Neural cell (in vitro differentiated cells): ENCODE results near the gene DENND5B. TPM values are rescaled to one million over a fixed set of nuclear protein-coding genes. Genes with fewer than 3 reads are reported as not detected.

Source experiments
- H2AFZ ChIP-seq: fragments of 200-600, 300-800 bp; sonication (generic), shearing (Covaris generic); 2 replicates; pipeline ENCODE4 v1.6.0; 2014; ENCODE audit warnings: low read depth, mild to moderate bottlenecking, antibody characterized with exemption, low read length, moderate library complexity
- H3F3A ChIP-seq: fragments of 200-600 bp; shearing (Covaris generic); 2 replicates; pipeline ENCODE4 v1.6.1; 2016; ENCODE audit warnings: mild to moderate bottlenecking, moderate library complexity, mixed read lengths, antibody characterized with exemption, low read length; ENCODE audit not compliant: insufficient read depth, poor library complexity, severe bottlenecking
- H3K27ac ChIP-seq: fragments of 200-600, 300-800 bp; sonication (generic), shearing (Covaris generic); 2 replicates; pipeline ENCODE4 v1.5.1; 2014; ENCODE audit warnings: mild to moderate bottlenecking, low read length, moderate library complexity
- H3K27me3 ChIP-seq: fragments of 300-800, 200-600 bp; sonication (generic), shearing (Covaris generic); 2 replicates; pipeline ENCODE4 v1.6.0; 2014; ENCODE audit warnings: mild to moderate bottlenecking, low read depth, low read length, moderate library complexity; ENCODE audit not compliant: insufficient read depth
- H3K36me3 ChIP-seq: fragments of 300-800, 200-600 bp; sonication (generic), shearing (Covaris generic); 2 replicates; pipeline ENCODE4 v1.5.1; 2014; ENCODE audit warnings: mild to moderate bottlenecking, antibody characterized with exemption, low read length, moderate library complexity; ENCODE audit not compliant: insufficient read depth
- H3K4me2 ChIP-seq: fragments of 300-800, 200-600 bp; sonication (generic), shearing (Covaris generic); 2 replicates; pipeline ENCODE4 v1.6.0; 2014; ENCODE audit warnings: mild to moderate bottlenecking, low read length
- H3K4me3 ChIP-seq: fragments of 300-800, 200-600 bp; sonication (generic), shearing (Covaris generic); 2 replicates; pipeline ENCODE4 v1.5.1; 2014; ENCODE audit warnings: mild to moderate bottlenecking, low read length, moderate library complexity
- H3K79me2 ChIP-seq: fragments of 200-600 bp; shearing (Covaris generic); replicated peaks from 2 replicates; pipeline ENCODE4 v1.6.0; 2014; ENCODE audit warnings: mild to moderate bottlenecking, low read length, moderate library complexity; ENCODE audit not compliant: insufficient read depth
- H3K9ac ChIP-seq: fragments of 300-800, 200-600 bp; sonication (generic), shearing (Covaris generic); 2 replicates; pipeline ENCODE4 v1.6.1; 2016; ENCODE audit warnings: mild to moderate bottlenecking, low read length, mixed read lengths
- H3K9me2 ChIP-seq: fragments of 200-600 bp; shearing (Covaris generic); 2 replicates; pipeline ENCODE4 v1.6.1; 2016; ENCODE audit warnings: mild to moderate bottlenecking, low read length, mixed read lengths; ENCODE audit not compliant: insufficient read depth
- H3K9me3 ChIP-seq: fragments of 200-600, 300-800 bp; sonication (generic), shearing (Covaris generic); 2 replicates; pipeline ENCODE4 v1.6.1; 2016; ENCODE audit warnings: mild to moderate bottlenecking, mixed run types, low read length, moderate library complexity, mixed read lengths
- H4K20me1 ChIP-seq: fragments of 200-600 bp; shearing (Covaris generic); 2 replicates; pipeline ENCODE4 v1.6.1; 2016; ENCODE audit warnings: mild to moderate bottlenecking, mixed run types; ENCODE audit not compliant: insufficient read depth
- CTCF ChIP-seq: fragments of 450-650 bp; IDR thresholded peaks from 2 replicates; pipeline ENCODE4 v1.5.1; 2014; ENCODE audit warnings: antibody characterized with exemption, mild to moderate bottlenecking, moderate library complexity; ENCODE audit not compliant: poor library complexity, severe bottlenecking
- EP300 ChIP-seq: fragments of 450-650 bp; conservative IDR thresholded peaks from 2 replicates; pipeline ENCODE4 v1.6.1; 2014; ENCODE audit warnings: antibody characterized with exemption, mild to moderate bottlenecking, moderate library complexity; ENCODE audit not compliant: poor library complexity, severe bottlenecking
- EZH2 ChIP-seq: fragments of 200-600, 300-800 bp; shearing (Covaris generic), sonication (generic); IDR thresholded peaks from 2 replicates; pipeline ENCODE4 v1.6.1; 2014; ENCODE audit warnings: antibody characterized with exemption, low read length, borderline replicate concordance, mild to moderate bottlenecking; ENCODE audit not compliant: insufficient read depth, poor library complexity, severe bottlenecking
- MXI1 ChIP-seq: fragments of 450-650 bp; conservative IDR thresholded peaks from 2 replicates; pipeline ENCODE4 v1.6.1; 2014; ENCODE audit warnings: antibody characterized with exemption, mild to moderate bottlenecking; ENCODE audit not compliant: poor library complexity, severe bottlenecking
- POLR2AphosphoS5 ChIP-seq: IDR thresholded peaks from 2 replicates; pipeline ENCODE4 v1.6.1; 2012
- RAD21 ChIP-seq: fragments of 450-650 bp; conservative IDR thresholded peaks from 2 replicates; pipeline ENCODE4 v1.6.1; 2014; ENCODE audit warnings: antibody characterized with exemption, mild to moderate bottlenecking, moderate library complexity
- REST ChIP-seq: IDR thresholded peaks from 2 replicates; pipeline ENCODE4 v1.6.1; 2012; ENCODE audit warnings: borderline replicate concordance
- SMC3 ChIP-seq: fragments of 450-650 bp; conservative IDR thresholded peaks from 2 replicates; pipeline ENCODE4 v1.6.1; 2014; ENCODE audit warnings: antibody characterized with exemption, mild to moderate bottlenecking, moderate library complexity; ENCODE audit not compliant: poor library complexity
- TAF1 ChIP-seq: IDR thresholded peaks from 2 replicates; pipeline ENCODE4 v1.6.1; 2012; ENCODE audit warnings: low read depth
- polyA plus RNA-seq: library from polyadenylated mRNA; depleted of rRNA; stranded (reverse); fragments of >200 nt; gene quantifications from 2 replicates; pipeline ENCODE4 v1.2.3, GENCODE V29; 2014

DENND5B gene
- polyA plus RNA-seq, 1 donor from 2014 or later, result 23.8 TPM

- no peak overlapping the region for H3K9ac ChIP-seq
- no peak overlapping the region for H3K4me3 ChIP-seq
- no peaks in the 10 kb centered on the region for H3K9me3 ChIP-seq
- no peak overlapping the region for H3K4me2 ChIP-seq
- H3F3A ChIP-seq, result no peaks in the 10 kb centered on the region
- H3K79me2 ChIP-seq, result no peaks in the 10 kb centered on the region
- H3K27me3 ChIP-seq, result no peaks in the 10 kb centered on the region
- TF ChIP-seq CTCF, result no peak
- TF ChIP-seq SMC3, result no peak
- no peak for TF ChIP-seq EZH2
- no peak for TF ChIP-seq POLR2AphosphoS5
- no peak for TF ChIP-seq EP300
- no peak for TF ChIP-seq RAD21
- TF ChIP-seq MXI1, result no peak
- no peak for TF ChIP-seq TAF1
- TF ChIP-seq REST, result no peak
- no peak overlapping the region for H3K27ac ChIP-seq
- H4K20me1 ChIP-seq, result no peaks in the 10 kb centered on the region
- no peaks in the 10 kb centered on the region for H3K9me2 ChIP-seq
- no peaks in the 10 kb centered on the region for H3K36me3 ChIP-seq
- no peak overlapping the region for H2AFZ ChIP-seq
Observed at GRCh38 chr12:31370531-31371255, 220.2 kb downstream of the DENND5B start.

GRCh38 chr12:31369712-31370521 is 221.0 kb downstream of the DENND5B start:
- no peaks in the 10 kb centered on the region for H3K27me3 ChIP-seq
- no peaks in the 10 kb centered on the region for H3K9me3 ChIP-seq
- no peaks in the 10 kb centered on the region for H4K20me1 ChIP-seq
- no peak for TF ChIP-seq EZH2
- TF ChIP-seq EP300, result no peak
- TF ChIP-seq MXI1, result no peak
- no peak for TF ChIP-seq SMC3
- H3K4me3 ChIP-seq, result no peak overlapping the region
- H3K27ac ChIP-seq, result no peak overlapping the region
- no peak overlapping the region for H3K4me2 ChIP-seq
- H3K9me2 ChIP-seq, result no peaks in the 10 kb centered on the region
- no peak overlapping the region for H3K9ac ChIP-seq
- no peak overlapping the region for H2AFZ ChIP-seq
- H3K79me2 ChIP-seq, result no peaks in the 10 kb centered on the region
- H3F3A ChIP-seq, result no peaks in the 10 kb centered on the region
- no peaks in the 10 kb centered on the region for H3K36me3 ChIP-seq
